ENCODE results near the gene CDCP1.
A peak's percentile ranks its signal among the peaks of the same experiment; 100 is the strongest.
"Not testable (repeated sequence)": the region's sequence is repeated elsewhere in the genome, so short reads cannot be mapped to it uniquely, and the experiment has no call there.

The CDCP1 gene

GRCh38 chr3:45056608-45057301 is 89.4 kb downstream of the CDCP1 start:
- TF ChIP-seq CTCF (conservative IDR thresholded peaks at IDR 0.05) (no peak), ZFX (IDR thresholded peaks at IDR 0.05) (no peak)
- peak overlapping the region; percentile 24 for H3K27ac ChIP-seq

DNA sequence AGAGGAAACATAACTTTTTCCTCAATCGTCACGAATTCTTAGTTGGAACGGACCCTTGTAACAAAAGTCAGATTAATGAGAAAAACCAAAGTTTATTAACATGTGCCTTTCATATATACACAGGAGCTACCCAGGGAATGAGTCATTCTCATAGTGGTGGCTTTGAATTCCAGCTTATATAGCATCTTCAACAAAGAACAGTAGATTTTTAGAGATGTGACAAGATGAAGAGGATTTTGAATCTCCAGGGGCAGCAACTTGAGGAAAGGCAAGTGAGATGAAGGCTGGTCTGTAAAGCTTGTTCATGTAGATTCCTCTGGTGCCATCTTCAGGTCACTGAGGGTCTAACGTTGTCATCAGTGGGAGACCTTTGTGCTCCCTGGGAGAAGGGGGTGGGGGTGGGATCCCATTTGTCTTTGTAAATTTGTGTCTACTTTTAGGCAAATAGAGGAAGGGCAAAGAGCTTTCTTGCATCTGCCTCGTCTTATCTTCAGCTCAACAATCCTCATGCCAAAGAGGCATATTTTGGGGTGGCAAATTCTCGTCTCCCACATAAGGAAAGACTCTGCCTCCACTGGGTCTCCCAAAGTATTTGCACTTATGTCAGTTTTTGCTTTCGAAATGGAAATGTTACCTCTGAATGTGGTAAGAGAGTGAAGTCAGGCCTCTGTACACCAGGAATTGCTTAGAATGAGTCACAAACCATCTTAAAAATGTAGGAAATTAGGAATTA is 90.6 kb downstream of the CDCP1 start:
- TF ChIP-seq CTCF (conservative IDR thresholded peaks at IDR 0.05): peak; percentile 29
- TF ChIP-seq ZFX (IDR thresholded peaks at IDR 0.05): no peak
- no peak overlapping the region for H3K27ac ChIP-seq

- TF ChIP-seq CTCF (conservative IDR thresholded peaks at IDR 0.05) (no peak), ZFX (IDR thresholded peaks at IDR 0.05) (no peak)
- H3K27ac ChIP-seq: no peak overlapping the region
Measured at GRCh38 chr3:45055032-45055410, 91.2 kb downstream of the CDCP1 start.

GRCh38 chr3:45054196-45054857 is 91.9 kb downstream of the CDCP1 start:
- no peak for TF ChIP-seq CTCF (conservative IDR thresholded peaks at IDR 0.05)
- TF ChIP-seq ZFX (IDR thresholded peaks at IDR 0.05): no peak
- no peak overlapping the region for H3K27ac ChIP-seq

GRCh38 chr3:45053805-45054195 is 92.4 kb downstream of the CDCP1 start:
- not testable (repeated sequence) for H3K27ac ChIP-seq

GRCh38 chr3:45051685-45052084 is 94.5 kb downstream of the CDCP1 start:
- TF ChIP-seq ZFX (IDR thresholded peaks at IDR 0.05): no peak
- TF ChIP-seq CTCF (conservative IDR thresholded peaks at IDR 0.05): no peak

GRCh38 chr3:45049807-45050206 is 96.4 kb downstream of the CDCP1 start:
- TF ChIP-seq ZFX (IDR thresholded peaks at IDR 0.05): no peak
- TF ChIP-seq CTCF (conservative IDR thresholded peaks at IDR 0.05): no peak

More at GRCh38 chr3:45051685-45052084, 94.5 kb downstream of the CDCP1 start:
- H3K27ac ChIP-seq: no peak overlapping the region

More at GRCh38 chr3:45049807-45050206, 96.4 kb downstream of the CDCP1 start:
- H3K27ac ChIP-seq: no peak overlapping the region
